Measurements from ENCODE around the gene HES7.

GRCh38 chr17:8128125-8128784 is 4.3 kb upstream of the HES7 start:
- TF ChIP-seq FOXA1 (IDR thresholded peaks at IDR 0.05) (no peak), REST (IDR thresholded peaks at IDR 0.05) (no peak), CTCF (IDR thresholded peaks at IDR 0.05; ENCODE audit: low read depth, low read length, missing input control) (no peak), JUND (IDR thresholded peaks at IDR 0.05) (no peak), ZBTB33 (IDR thresholded peaks at IDR 0.05) (no peak), GABPA (IDR thresholded peaks at IDR 0.05 in 1 of 2, conservative IDR thresholded peaks at IDR 0.05 in 1 of 2) (no peak), SP1 (IDR thresholded peaks at IDR 0.05) (no peak), NR2F2 (IDR thresholded peaks at IDR 0.05) (no peak), RXRA (IDR thresholded peaks at IDR 0.05) (no peak), EGR1 (IDR thresholded peaks at IDR 0.05; ENCODE audit: low read depth in 2 of 2) (no peak)
